ENCODE measurements around the gene SLC26A1. TPM values are rescaled to one million over a fixed set of nuclear protein-coding genes. Genes with fewer than 3 reads are reported as not detected.

SLC26A1 gene
- total RNA-seq, 1 donor from 2014 or later = 0.75 TPM

GRCh38 chr4:1006856-1007255, 13.7 kb upstream of the SLC26A1 start:
- TF ChIP-seq, protein P1, sequence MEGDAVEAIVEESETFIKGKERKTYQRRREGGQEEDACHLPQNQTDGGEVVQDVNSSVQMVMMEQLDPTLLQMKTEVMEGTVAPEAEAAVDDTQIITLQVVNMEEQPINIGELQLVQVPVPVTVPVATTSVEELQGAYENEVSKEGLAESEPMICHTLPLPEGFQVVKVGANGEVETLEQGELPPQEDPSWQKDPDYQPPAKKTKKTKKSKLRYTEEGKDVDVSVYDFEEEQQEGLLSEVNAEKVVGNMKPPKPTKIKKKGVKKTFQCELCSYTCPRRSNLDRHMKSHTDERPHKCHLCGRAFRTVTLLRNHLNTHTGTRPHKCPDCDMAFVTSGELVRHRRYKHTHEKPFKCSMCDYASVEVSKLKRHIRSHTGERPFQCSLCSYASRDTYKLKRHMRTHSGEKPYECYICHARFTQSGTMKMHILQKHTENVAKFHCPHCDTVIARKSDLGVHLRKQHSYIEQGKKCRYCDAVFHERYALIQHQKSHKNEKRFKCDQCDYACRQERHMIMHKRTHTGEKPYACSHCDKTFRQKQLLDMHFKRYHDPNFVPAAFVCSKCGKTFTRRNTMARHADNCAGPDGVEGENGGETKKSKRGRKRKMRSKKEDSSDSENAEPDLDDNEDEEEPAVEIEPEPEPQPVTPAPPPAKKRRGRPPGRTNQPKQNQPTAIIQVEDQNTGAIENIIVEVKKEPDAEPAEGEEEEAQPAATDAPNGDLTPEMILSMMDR (IDR thresholded peaks at IDR 0.05) = no peak
- DNase-seq (ENCODE audit: low spot score) = no peak
- Mint-ChIP-seq H3K4me1 (ENCODE audit: low read depth) (peaks cover 10% of the 10 kb centered on the region), H3K9me3 (ENCODE audit: low read depth) (peaks cover 3% of the 10 kb centered on the region), H3K36me3 (ENCODE audit: low read depth) (peaks cover 5% of the 10 kb centered on the region), H3K27ac (ENCODE audit: unreplicated experiment) (no peak overlapping the region), H3K27me3 (ENCODE audit: low read depth) (peaks cover 11% of the 10 kb centered on the region), H3K4me3 (ENCODE audit: unreplicated experiment) (no peak overlapping the region)

- H3K36me3 Mint-ChIP-seq (ENCODE audit: low read depth) = peaks cover 5% of the 10 kb centered on the region
- H3K27me3 Mint-ChIP-seq (ENCODE audit: low read depth) = peaks cover 12% of the 10 kb centered on the region
- no peak overlapping the region for H3K27ac Mint-ChIP-seq (ENCODE audit: unreplicated experiment)
- TF ChIP-seq, protein P1 (IDR thresholded peaks at IDR 0.05) = no peak
- no peak for DNase-seq (ENCODE audit: low spot score)
- H3K4me1 Mint-ChIP-seq (ENCODE audit: low read depth) = peaks cover 5% of the 10 kb centered on the region
- H3K4me3 Mint-ChIP-seq (ENCODE audit: unreplicated experiment) = no peak overlapping the region
- peaks cover 3% of the 10 kb centered on the region for H3K9me3 Mint-ChIP-seq (ENCODE audit: low read depth)
Measured at GRCh38 chr4:1004557-1005485, 11.6 kb upstream of the SLC26A1 start.

DNA sequence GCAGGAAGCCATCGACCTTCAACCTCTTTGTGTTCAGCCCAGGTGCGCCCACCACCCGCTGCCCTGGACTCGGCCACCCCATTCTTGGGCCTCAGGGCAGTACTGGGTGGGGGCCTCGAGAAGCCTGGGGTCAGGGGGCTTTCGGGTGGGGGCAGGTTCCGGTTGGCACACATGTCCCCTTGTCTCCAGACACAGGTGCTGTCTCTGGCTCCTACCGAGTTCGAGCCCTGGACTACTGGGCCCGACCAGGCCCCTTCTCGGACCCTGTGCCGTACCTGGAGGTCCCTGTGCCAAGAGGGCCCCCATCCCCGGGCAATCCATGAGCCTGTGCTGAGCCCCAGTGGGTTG, 10.8 kb upstream of the SLC26A1 start:
- Mint-ChIP-seq H3K4me3 (ENCODE audit: unreplicated experiment) (no peak overlapping the region), H3K9me3 (ENCODE audit: low read depth) (peaks cover 3% of the 10 kb centered on the region), H3K36me3 (ENCODE audit: low read depth) (peaks cover 5% of the 10 kb centered on the region), H3K4me1 (ENCODE audit: low read depth) (peaks cover 3% of the 10 kb centered on the region), H3K27ac (ENCODE audit: unreplicated experiment) (no peak overlapping the region), H3K27me3 (ENCODE audit: low read depth) (peaks cover 15% of the 10 kb centered on the region)
- no peak for DNase-seq (ENCODE audit: low spot score)
- TF ChIP-seq, protein P1 (IDR thresholded peaks at IDR 0.05) = no peak

- no peak for DNase-seq (ENCODE audit: low spot score)
- H3K36me3 Mint-ChIP-seq (ENCODE audit: low read depth) = peaks cover 5% of the 10 kb centered on the region
- peaks cover 15% of the 10 kb centered on the region for H3K27me3 Mint-ChIP-seq (ENCODE audit: low read depth)
- no peaks in the 10 kb centered on the region for H3K4me1 Mint-ChIP-seq (ENCODE audit: low read depth)
- TF ChIP-seq, protein P1 (IDR thresholded peaks at IDR 0.05) = no peak
- peaks cover 3% of the 10 kb centered on the region for H3K9me3 Mint-ChIP-seq (ENCODE audit: low read depth)
- H3K27ac Mint-ChIP-seq (ENCODE audit: unreplicated experiment) = no peak overlapping the region
- no peak overlapping the region for H3K4me3 Mint-ChIP-seq (ENCODE audit: unreplicated experiment)
Measured at GRCh38 chr4:1003271-1004070, 10.3 kb upstream of the SLC26A1 start.

DNA sequence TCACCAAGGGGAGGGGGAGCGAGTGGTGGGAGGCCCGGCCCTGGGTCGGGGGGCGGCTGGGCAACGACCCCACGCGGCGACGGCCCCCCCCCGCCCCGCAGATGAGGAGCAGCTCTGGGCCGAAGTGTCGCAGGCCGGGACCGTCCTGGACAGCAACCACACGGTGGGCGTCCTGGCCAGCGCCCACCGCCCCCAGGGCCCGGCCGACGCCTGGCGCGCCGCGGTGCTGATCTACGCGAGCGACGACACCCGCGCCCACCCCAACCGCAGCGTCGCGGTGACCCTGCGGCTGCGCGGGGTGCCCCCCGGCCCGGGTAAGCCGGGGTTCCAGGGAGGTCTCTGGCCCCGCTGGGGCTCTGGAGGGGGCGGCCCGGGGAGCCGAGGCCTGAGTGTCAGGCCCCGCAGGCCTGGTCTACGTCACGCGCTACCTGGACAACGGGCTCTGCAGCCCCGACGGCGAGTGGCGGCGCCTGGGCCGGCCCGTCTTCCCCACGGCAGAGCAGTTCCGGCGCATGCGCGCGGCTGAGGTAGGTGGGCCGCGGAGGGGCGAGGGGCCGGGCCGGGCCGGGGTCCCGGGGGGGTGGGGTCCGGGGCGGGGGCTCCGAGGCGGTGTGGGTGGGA, 9.5 kb upstream of the SLC26A1 start:
- Mint-ChIP-seq H3K27ac (ENCODE audit: unreplicated experiment) (no peak overlapping the region), H3K9me3 (ENCODE audit: low read depth) (peaks cover 3% of the 10 kb centered on the region), H3K27me3 (ENCODE audit: low read depth) (peaks cover 13% of the 10 kb centered on the region), H3K4me3 (ENCODE audit: unreplicated experiment) (no peak overlapping the region), H3K4me1 (ENCODE audit: low read depth) (no peaks in the 10 kb centered on the region), H3K36me3 (ENCODE audit: low read depth) (peaks cover 5% of the 10 kb centered on the region)
- TF ChIP-seq, protein P1 (IDR thresholded peaks at IDR 0.05) = no peak
- DNase-seq (ENCODE audit: low spot score) = no peak

All from chondrocyte (in vitro differentiated cells).